Uterus (tissue), 4 donors: ENCODE results near the gene TLE6. TPM values are rescaled to one million over a fixed set of nuclear protein-coding genes. Genes with fewer than 3 reads are reported as not detected.

Experiments
- DNase-seq, 2 donors: peaks; one replicate each; pipeline ENCODE4 v3.0.0-alpha.2; 2019 to 2020
- H3K27ac ChIP-seq, 2 donors: fragments of 200-600 bp; sonication (generic); 1 replicate in 1 of 2; 2 replicates in 1 of 2; pipeline ENCODE4 v1.5.1; 2016 to 2018
- H3K27me3 ChIP-seq, 2 donors: fragments of 200-600 bp; sonication (generic); one replicate each; pipeline ENCODE4 v1.5.1; 2018 to 2019; ENCODE audit warnings: control low read depth in 1 of 2
- H3K36me3 ChIP-seq, 2 donors: fragments of 200-600 bp; sonication (generic); one replicate each; pipeline ENCODE4 v1.5.1; 2019; ENCODE audit warnings: control low read depth in 1 of 2
- H3K4me1 ChIP-seq, 2 donors: fragments of 200-600 bp; sonication (generic); one replicate each; pipeline ENCODE4 v1.5.1; 2018 to 2019; ENCODE audit warnings: control low read depth in 1 of 2
- H3K4me3 ChIP-seq, 2 donors: fragments of 200-600 bp; sonication (generic); 1 replicate in 1 of 2; 2 replicates in 1 of 2; pipeline ENCODE4 v1.5.1; 2018 to 2019; ENCODE audit warnings: mild to moderate bottlenecking in 1 of 2
- H3K9me3 ChIP-seq, 2 donors: fragments of 200-600 bp; sonication (generic); one replicate each; pipeline ENCODE4 v1.5.1; 2019; ENCODE audit warnings: control low read depth in 1 of 2
- POLR2A ChIP-seq, 2 donors: fragments of 450-650 bp; IDR thresholded peaks; one replicate each; pipeline ENCODE4 v1.6.1; 2016; ENCODE audit warnings: antibody characterized with exemption in 2 of 2, mild to moderate bottlenecking in 1 of 2, moderate library complexity in 1 of 2
- intact Hi-C: fragments of 100-400 bp; cut with DNase I; formaldehyde crosslinking; loops from one replicate; pipeline ENCODE4 v1.15.1; 2023; ENCODE audit warnings: low total_unique reads
- total RNA-seq, 4 donors: library from RNA; depleted of rRNA in 3 of 4; stranded (reverse); fragments of >200 nt in 3 of 4; gene quantifications; one replicate each; pipeline versions ENCODE4 v1.1.0 to v1.2.4, GENCODE V29; 2014 to 2023
- TF ChIP-seq, protein P1 (sequence below), 4 experiments: fragments of 200-600 bp in 2 of 4; fragments of 450-650 bp in 2 of 4; sonication (generic) in 2 of 4; IDR thresholded peaks; one replicate each; pipeline ENCODE4 v1.5.1; 2016 to 2019; ENCODE audit warnings: antibody characterized with exemption in 4 of 4, mild to moderate bottlenecking in 2 of 4, moderate library complexity in 1 of 4
- donor health status: DM: yes; HTN: yes; CAD: no.

TLE6 gene
- total RNA-seq, 4 donors from 2014 or later, result 0.46 to 3.5 (median 1.1) TPM; not detected in 1

DNA sequence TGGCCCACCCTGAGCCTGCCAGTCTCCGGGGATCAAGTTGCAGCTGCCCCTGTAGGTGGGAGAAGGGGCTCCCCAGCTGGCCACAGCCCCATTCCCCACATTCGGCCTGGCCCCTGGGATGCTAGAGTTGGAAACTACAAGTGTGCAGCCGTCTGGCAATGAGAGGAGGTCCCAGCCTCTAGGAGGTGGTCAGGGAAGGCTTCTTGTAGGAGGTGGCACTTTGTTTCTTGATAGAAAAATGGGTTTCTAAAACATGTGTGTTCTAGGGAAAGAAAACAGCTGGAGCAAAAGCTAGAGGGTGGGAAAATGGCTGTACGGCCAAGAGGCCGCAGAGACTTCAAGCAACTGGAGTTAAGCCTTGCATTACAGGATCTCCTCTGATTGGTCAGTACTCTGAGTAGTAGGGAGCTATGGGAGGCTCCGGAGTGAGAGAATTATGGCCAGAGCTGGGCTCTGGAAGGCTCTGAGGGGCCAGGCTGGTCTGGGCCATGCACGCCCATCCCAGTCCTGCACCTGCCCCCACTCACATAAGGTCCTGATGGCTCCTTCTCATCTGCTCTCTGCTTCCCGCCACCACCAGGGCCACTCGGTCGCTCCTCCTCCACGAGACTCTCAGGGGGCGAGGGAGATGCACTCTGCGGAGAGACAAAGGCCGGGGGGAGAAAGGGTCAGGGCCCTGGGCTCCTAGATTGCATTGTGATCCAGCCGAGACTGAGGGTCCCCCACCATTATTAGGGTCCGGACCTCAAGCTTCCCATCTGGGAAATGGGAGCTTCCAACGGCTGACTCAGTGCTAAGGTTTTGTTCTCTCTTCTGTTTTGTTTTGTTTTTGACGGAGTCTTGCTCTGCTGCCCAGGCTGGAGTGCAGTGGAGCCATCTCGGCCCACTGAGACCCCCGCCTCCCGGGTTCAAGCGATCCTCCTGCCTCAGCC, 38.0 kb downstream of the TLE6 start:
- H3K27me3 ChIP-seq, result no peaks in the 10 kb centered on the region
- intact Hi-C loops, result no loop called here
- no peaks in the 10 kb centered on the region for H3K36me3 ChIP-seq
- DNase-seq, result no peak
- no peaks in the 10 kb centered on the region for H3K9me3 ChIP-seq
- H3K4me3 ChIP-seq, result no peak overlapping the region
- H3K4me1 ChIP-seq, result no peaks in the 10 kb centered on the region
- no peak overlapping the region for H3K27ac ChIP-seq
- TF ChIP-seq, protein P1, sequence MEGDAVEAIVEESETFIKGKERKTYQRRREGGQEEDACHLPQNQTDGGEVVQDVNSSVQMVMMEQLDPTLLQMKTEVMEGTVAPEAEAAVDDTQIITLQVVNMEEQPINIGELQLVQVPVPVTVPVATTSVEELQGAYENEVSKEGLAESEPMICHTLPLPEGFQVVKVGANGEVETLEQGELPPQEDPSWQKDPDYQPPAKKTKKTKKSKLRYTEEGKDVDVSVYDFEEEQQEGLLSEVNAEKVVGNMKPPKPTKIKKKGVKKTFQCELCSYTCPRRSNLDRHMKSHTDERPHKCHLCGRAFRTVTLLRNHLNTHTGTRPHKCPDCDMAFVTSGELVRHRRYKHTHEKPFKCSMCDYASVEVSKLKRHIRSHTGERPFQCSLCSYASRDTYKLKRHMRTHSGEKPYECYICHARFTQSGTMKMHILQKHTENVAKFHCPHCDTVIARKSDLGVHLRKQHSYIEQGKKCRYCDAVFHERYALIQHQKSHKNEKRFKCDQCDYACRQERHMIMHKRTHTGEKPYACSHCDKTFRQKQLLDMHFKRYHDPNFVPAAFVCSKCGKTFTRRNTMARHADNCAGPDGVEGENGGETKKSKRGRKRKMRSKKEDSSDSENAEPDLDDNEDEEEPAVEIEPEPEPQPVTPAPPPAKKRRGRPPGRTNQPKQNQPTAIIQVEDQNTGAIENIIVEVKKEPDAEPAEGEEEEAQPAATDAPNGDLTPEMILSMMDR (IDR thresholded peaks at IDR 0.05), result no peak
- TF ChIP-seq POLR2A (IDR thresholded peaks at IDR 0.05), result no peak

DNA sequence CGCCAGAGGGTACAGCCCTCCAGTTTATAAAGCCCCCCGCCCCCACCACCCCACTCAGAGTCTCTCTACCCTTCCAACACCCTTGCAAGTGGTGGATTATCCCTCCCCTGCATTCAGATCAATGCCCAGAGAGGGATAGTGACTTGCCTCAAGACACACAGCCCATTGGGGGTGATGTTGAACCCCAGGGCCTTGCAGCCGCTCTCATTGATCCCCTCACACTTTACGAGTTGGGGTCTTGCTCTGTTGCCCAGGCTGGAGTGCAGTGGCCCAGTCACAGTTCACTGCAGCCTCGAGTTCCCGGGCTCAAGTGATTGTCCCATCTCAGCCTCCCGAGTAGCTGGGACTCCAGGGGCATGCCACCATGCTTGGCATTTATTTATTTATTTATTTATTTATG, 40.6 kb downstream of the TLE6 start:
- Histone ChIP-seq H3K4me3 (no peak overlapping the region), H3K36me3 (no peaks in the 10 kb centered on the region), H3K9me3 (no peaks in the 10 kb centered on the region), H3K27ac (no peak overlapping the region), H3K4me1 (no peaks in the 10 kb centered on the region), H3K27me3 (no peaks in the 10 kb centered on the region)
- intact Hi-C loops, result no loop called here
- DNase-seq, result no peak
- TF ChIP-seq POLR2A (IDR thresholded peaks at IDR 0.05), result no peak
- TF ChIP-seq, protein P1 (IDR thresholded peaks at IDR 0.05), result no peak

DNA sequence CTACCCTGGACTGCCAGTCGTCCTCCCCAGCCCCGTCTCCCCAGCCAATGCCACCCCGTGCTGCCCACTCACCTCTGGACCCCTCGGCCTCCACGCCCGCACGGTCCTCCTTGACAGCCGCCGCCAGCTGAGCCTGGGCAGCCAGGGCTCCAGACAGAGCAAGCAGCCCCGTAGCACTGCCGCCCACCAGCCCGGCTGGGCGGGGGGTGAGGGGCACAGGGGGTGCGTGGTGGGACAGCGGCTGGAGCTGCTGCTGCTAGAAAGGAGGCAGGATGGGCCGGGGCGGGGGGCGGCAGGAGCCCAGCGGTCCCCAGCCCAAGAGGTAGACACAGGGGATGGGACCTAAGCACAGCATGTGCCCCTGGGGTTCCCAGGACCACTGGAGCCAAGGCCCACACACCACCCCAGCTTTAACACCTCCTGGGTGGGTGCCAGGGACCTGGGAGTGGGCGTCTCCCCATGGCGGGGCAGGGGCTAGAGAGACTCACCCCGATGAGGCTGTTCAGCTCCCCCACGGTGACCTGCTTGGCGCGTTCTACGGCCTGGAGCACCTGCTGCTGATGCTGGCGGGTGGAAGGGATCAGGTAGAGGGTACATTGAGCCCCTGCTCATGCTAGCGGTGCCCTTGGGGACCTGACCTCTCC, 42.0 kb downstream of the TLE6 start:
- H3K9me3 ChIP-seq, result no peaks in the 10 kb centered on the region
- TF ChIP-seq, protein P1 (IDR thresholded peaks at IDR 0.05), result no peak
- TF ChIP-seq POLR2A (IDR thresholded peaks at IDR 0.05), result no peak
- H3K36me3 ChIP-seq, result no peaks in the 10 kb centered on the region
- DNase-seq, result no peak
- H3K27ac ChIP-seq, result no peak overlapping the region
- intact Hi-C loops, result no loop called here
- H3K27me3 ChIP-seq, result no peaks in the 10 kb centered on the region
- no peak overlapping the region for H3K4me3 ChIP-seq
- no peaks in the 10 kb centered on the region for H3K4me1 ChIP-seq

DNA sequence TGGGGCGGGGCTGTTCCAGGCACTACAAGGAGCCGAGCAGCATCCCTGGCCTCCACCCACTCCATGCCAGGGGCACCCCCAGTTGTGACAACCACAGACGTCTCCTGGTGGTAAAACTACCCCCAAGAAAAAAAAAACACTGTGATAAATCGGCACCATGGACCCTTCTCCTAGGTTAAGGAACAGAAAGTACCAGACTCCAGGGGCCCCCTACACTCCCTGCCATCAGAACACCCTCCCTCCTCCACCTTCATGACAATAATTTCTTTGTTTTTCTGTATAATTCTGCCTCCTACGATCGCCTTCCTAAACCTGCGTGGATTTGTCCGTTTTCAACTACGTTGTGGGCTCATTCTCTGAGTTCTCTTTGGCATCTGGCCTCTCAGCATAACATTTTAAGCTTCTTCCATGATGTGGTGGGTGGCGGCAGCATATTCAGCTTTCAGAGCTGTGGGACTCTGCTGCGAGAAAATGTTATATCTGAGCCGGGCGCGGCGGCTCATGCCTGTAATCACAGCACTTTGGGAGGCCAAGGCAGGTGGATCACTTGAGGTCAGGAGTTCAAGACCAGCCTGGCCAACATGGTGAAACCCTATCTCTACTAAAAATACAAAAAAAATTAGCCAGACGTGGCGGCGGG, 43.1 kb downstream of the TLE6 start:
- H3K27ac ChIP-seq, result no peak overlapping the region
- no peaks in the 10 kb centered on the region for H3K36me3 ChIP-seq
- DNase-seq, result no peak
- H3K27me3 ChIP-seq, result no peaks in the 10 kb centered on the region
- no peak overlapping the region for H3K4me3 ChIP-seq
- no peak for TF ChIP-seq POLR2A (IDR thresholded peaks at IDR 0.05)
- TF ChIP-seq, protein P1 (IDR thresholded peaks at IDR 0.05), result no peak
- H3K9me3 ChIP-seq, result no peaks in the 10 kb centered on the region
- intact Hi-C loops, result no loop called here
- no peaks in the 10 kb centered on the region for H3K4me1 ChIP-seq

DNA sequence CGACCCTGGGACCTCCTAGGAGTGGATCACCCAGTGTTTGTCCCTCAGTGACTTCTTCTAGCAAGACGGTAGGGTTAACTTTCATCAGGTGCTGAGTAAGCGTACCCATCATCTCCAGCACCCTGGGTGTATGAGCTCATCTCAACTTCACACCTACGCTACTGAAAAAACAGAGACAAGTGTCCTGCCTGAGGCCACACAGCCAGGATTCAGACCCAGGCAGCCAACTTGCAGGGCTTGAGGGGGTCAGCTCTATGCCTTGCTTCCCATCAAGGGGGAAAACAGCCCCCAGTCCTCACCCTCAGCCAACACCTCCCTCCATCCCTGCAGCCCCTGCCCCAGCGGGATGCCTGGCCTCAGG, 47.1 kb downstream of the TLE6 start:
- intact Hi-C loops, result no loop called here
- H3K27ac ChIP-seq, result no peak overlapping the region
- DNase-seq, result no peak
- no peaks in the 10 kb centered on the region for H3K27me3 ChIP-seq
- TF ChIP-seq POLR2A (IDR thresholded peaks at IDR 0.05), result no peak
- TF ChIP-seq, protein P1 (IDR thresholded peaks at IDR 0.05), result no peak
- no peaks in the 10 kb centered on the region for H3K36me3 ChIP-seq
- H3K4me3 ChIP-seq, result no peak overlapping the region
- peaks cover 0 to 7% of the 10 kb centered on the region in 2 donors for H3K4me1 ChIP-seq
- no peaks in the 10 kb centered on the region for H3K9me3 ChIP-seq
